GM23248 (cell line): ENCODE data around the gene GRIK3.

Source experiments
- EZH2 ChIP-seq: fragments of 200-600 bp; sonication (generic); IDR thresholded peaks from 2 replicates; pipeline ENCODE4 v1.6.1; 2018; ENCODE audit warnings: antibody characterized with exemption, mild to moderate bottlenecking; ENCODE audit not compliant: insufficient read depth, poor library complexity, severe bottlenecking
- EZH2phosphoT487 ChIP-seq: fragments of 200-600 bp; sonication (generic); IDR thresholded peaks from 2 replicates; pipeline ENCODE4 v1.6.1; 2018; ENCODE audit warnings: antibody characterized with exemption, moderate library complexity, mild to moderate bottlenecking, low read depth; ENCODE audit not compliant: insufficient read depth

DNA sequence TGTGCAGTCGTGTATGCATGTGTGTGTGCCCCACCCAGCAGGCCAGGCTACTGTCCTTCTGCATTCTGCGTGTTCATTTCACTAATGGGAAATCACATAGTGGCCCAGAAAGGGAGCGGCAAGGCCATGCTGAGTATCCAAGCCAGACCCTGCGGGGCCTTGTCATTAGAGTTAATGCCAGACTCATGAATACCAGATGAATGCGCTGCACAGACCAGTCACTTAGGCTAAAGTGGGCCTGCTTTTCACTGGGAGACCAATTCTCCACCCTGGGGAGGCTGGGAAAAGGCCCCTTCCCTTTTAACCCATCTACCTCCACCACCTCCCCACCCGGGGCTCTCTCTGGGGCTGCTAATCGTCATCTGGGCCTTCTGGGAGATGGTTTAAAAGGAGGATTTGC is 17.0 kb upstream of the GRIK3 start:
- TF ChIP-seq EZH2 = no peak
- TF ChIP-seq EZH2phosphoT487 = no peak
